Endothelial cell of umbilical vein (primary cell): ENCODE results near the gene WFIKKN1. TPM values are rescaled to one million over a fixed set of nuclear protein-coding genes. Genes with fewer than 3 reads are reported as not detected.

Source experiments
- BruUV-seq: library from RNA; stranded (reverse); fragments of 400-500 nt; replicated peaks from 2 replicates; lab custom pipeline; 2021; lab: Mats Ljungman, UMichigan
- CTCF ChIA-PET: fragments of 300-600, 350-600 bp; sonication (Branson Sonifier 250); formaldehyde crosslinking; loops from one replicate; lab custom pipeline; 2021; ENCODE audit warnings: antibody characterized with exemption, inconsistent platforms; lab: Charles Lee
- POLR2A ChIA-PET: fragments of 300-600, 350-600 bp; sonication (Branson Sonifier 250); formaldehyde crosslinking; loops from one replicate; lab custom pipeline; 2021; ENCODE audit warnings: antibody characterized with exemption, inconsistent platforms; lab: Charles Lee
- DNase-seq: peaks from one replicate; pipeline ENCODE4 v3.0.0-alpha.2; 2011; ENCODE audit warnings: low read depth, low spot score
- FAIRE-seq: peaks from 2 replicates; lab custom pipeline; 2011; peaks lifted over from hg19 to GRCh38; lab: Jason Lieb, UNC
- H2AFZ ChIP-seq: 2 replicates; pipeline ENCODE4 v1.6.0; 2012; ENCODE audit warnings: low read depth, low read length, control low read depth, inconsistent platforms
- H3K27ac ChIP-seq: 2 replicates; pipeline ENCODE4 v1.5.1; 2011; ENCODE audit warnings: low read depth, mild to moderate bottlenecking, control low read depth, low read length, moderate library complexity; ENCODE audit not compliant: insufficient read depth
- H3K27me3 ChIP-seq, 2 experiments: 2 replicates each; pipeline versions ENCODE4 v1.6.0 to v1.6.1; 2011; ENCODE audit warnings: low read length in 2 of 2, mixed read lengths in 1 of 2; ENCODE audit not compliant: control insufficient read depth in 2 of 2, insufficient read depth in 2 of 2
- H3K36me3 ChIP-seq, 2 experiments: 2 replicates in 1 of 2; 3 replicates in 1 of 2; pipeline ENCODE4 v1.5.1; 2011; ENCODE audit warnings: low read length in 2 of 2, mild to moderate bottlenecking in 1 of 2, moderate library complexity in 1 of 2; ENCODE audit not compliant: control insufficient read depth in 2 of 2, insufficient read depth in 2 of 2; ENCODE audit errors: extremely low read depth in 1 of 2
- H3K4me1 ChIP-seq: 3 replicates; pipeline ENCODE4 v1.5.1; 2011; ENCODE audit warnings: mild to moderate bottlenecking, low read length; ENCODE audit not compliant: control insufficient read depth, insufficient read depth; ENCODE audit errors: extremely low read depth
- H3K4me2 ChIP-seq: 2 replicates; pipeline ENCODE4 v1.6.1; 2011; ENCODE audit warnings: low read length, control low read depth, mixed read lengths; ENCODE audit not compliant: insufficient read depth
- H3K4me3 ChIP-seq, 3 experiments: fragments of 200-600 bp in 1 of 3; sonication (generic), shearing (Covaris generic) in 1 of 3; replicated peaks in 1 of 3; 2 replicates each; pipeline ENCODE4 v1.5.1; 2011 to 2016; ENCODE audit warnings: control low read depth in 3 of 3, low read length in 3 of 3, mild to moderate bottlenecking in 2 of 3, inconsistent platforms in 1 of 3, low read depth in 1 of 3, moderate library complexity in 1 of 3; ENCODE audit not compliant: insufficient read depth in 1 of 3
- H3K79me2 ChIP-seq: 2 replicates; pipeline ENCODE4 v1.6.0; 2012; ENCODE audit warnings: low read length, inconsistent platforms; ENCODE audit not compliant: control insufficient read depth, insufficient read depth
- H3K9ac ChIP-seq: replicated peaks from 2 replicates; pipeline ENCODE3; 2011; ENCODE audit warnings: low read length, control low read depth; ENCODE audit not compliant: insufficient read depth; ENCODE audit errors: extremely low read depth
- H3K9me1 ChIP-seq: replicated peaks from 3 replicates; pipeline ENCODE4 v1.6.0; 2011; ENCODE audit warnings: mild to moderate bottlenecking, low read length; ENCODE audit not compliant: control insufficient read depth, insufficient read depth; ENCODE audit errors: extremely low read depth
- H3K9me3 ChIP-seq: replicated peaks from 2 replicates; pipeline ENCODE4 v1.5.1; 2012; ENCODE audit warnings: low read length, inconsistent platforms; ENCODE audit not compliant: control insufficient read depth, insufficient read depth
- H4K20me1 ChIP-seq: replicated peaks from 2 replicates; pipeline ENCODE3; 2011; ENCODE audit warnings: mild to moderate bottlenecking, low read length; ENCODE audit not compliant: control insufficient read depth, insufficient read depth; ENCODE audit errors: extremely low read depth
- CTCF ChIP-seq, 2 donors: IDR thresholded peaks; 1 replicate in 1 of 2; 2 replicates in 1 of 2; pipeline ENCODE4 v1.5.1; 2011; ENCODE audit warnings: low read length in 2 of 2, mild to moderate bottlenecking in 2 of 2, moderate library complexity in 2 of 2, control low read depth in 1 of 2, inconsistent platforms in 1 of 2, low read depth in 1 of 2; ENCODE audit not compliant: insufficient read depth in 1 of 2; ENCODE audit errors: extremely low read depth in 1 of 2
- EZH2 ChIP-seq: IDR thresholded peaks from 2 replicates; pipeline ENCODE4 v1.6.1; 2012; ENCODE audit warnings: borderline replicate concordance, low read depth, mild to moderate bottlenecking, moderate library complexity, low read length, inconsistent platforms; ENCODE audit not compliant: severe bottlenecking
- FOS ChIP-seq: IDR thresholded peaks from 2 replicates; pipeline ENCODE4 v1.6.1; 2011; ENCODE audit warnings: mild to moderate bottlenecking, low read length, moderate library complexity, borderline replicate concordance; ENCODE audit not compliant: insufficient read depth
- GATA2 ChIP-seq: IDR thresholded peaks from 2 replicates; pipeline ENCODE4 v1.7.0; 2011; ENCODE audit warnings: low read depth, mild to moderate bottlenecking, moderate library complexity, mixed read lengths, low read length; ENCODE audit not compliant: insufficient read length, insufficient read depth
- JUN ChIP-seq: IDR thresholded peaks from 2 replicates; pipeline ENCODE4 v1.6.1; 2011; ENCODE audit warnings: borderline replicate concordance, low read depth; ENCODE audit not compliant: insufficient read length, insufficient read depth
- POLR2A ChIP-seq: IDR thresholded peaks from 2 replicates; pipeline ENCODE4 v1.6.1; 2012; ENCODE audit warnings: low read depth, mild to moderate bottlenecking, control low read depth, low read length
- POLR2AphosphoS5 ChIP-seq: IDR thresholded peaks from 2 replicates; pipeline ENCODE4 v1.6.1; 2012; ENCODE audit warnings: low read depth, mild to moderate bottlenecking, control low read depth, low read length, moderate library complexity; ENCODE audit not compliant: insufficient read depth
- dilution Hi-C: fragments of 300-500 bp; cut with MboI; formaldehyde crosslinking; loops from one replicate; pipeline ENCODE4 v1.15.0; 2019; ENCODE audit warnings: low sequenced_read_pairs; ENCODE audit not compliant: extremely low pct_ligation_motif_present
- intact Hi-C: fragments of 100-400 bp; cut with micrococcal nuclease; formaldehyde crosslinking; loops from one replicate; pipeline ENCODE4 v1.10.0; 2022
- polyA plus RNA-seq, 4 experiments: library from polyadenylated mRNA; depleted of rRNA in 3 of 4; stranded (reverse) in 3 of 4; unstranded in 1 of 4; fragments of >200 nt; gene quantifications; 2 replicates each; pipeline versions ENCODE4 v1.2.1 to v1.2.3, GENCODE V29; 2011 to 2012; ENCODE audit warnings: missing spikeins in 1 of 4
- total RNA-seq: library from RNA; stranded (reverse); gene quantifications from 2 replicates; pipeline ENCODE4 v1.2.3, GENCODE V29; 2021

The WFIKKN1 gene
- total and polyA plus RNA-seq, 2 donors (not counting 3 experiments of a cell fraction or from before 2014, with no cell fraction given) = 0.06 to 0.40 TPM

GRCh38 chr16:590188-590814 lies 40.5 kb upstream of the WFIKKN1 start:
- FAIRE-seq = no peak
- no peaks in the 10 kb centered on the region for H3K9me3 ChIP-seq
- H3K27ac ChIP-seq = peak overlapping the region; percentile 51
- peak overlapping the region; percentile 53 for H3K4me2 ChIP-seq
- peak overlapping the region; percentile 78 for H2AFZ ChIP-seq
- no peaks in the 10 kb centered on the region for H3K27me3 ChIP-seq
- H3K9me1 ChIP-seq = no peaks in the 10 kb centered on the region
- H3K4me1 ChIP-seq = peaks cover 16% of the 10 kb centered on the region
- ChIA-PET CTCF (interaction anchor here (0.7 to 1.2 kb wide), 10 partner anchors 10 to 69 kb away, joined by 3 to 8 read pairs (median 3); partner anchors contain the start of gene METTL26), POLR2A (no interaction called here)
- dilution Hi-C loops = no loop called here
- peak; percentile 55 for DNase-seq
- H3K79me2 ChIP-seq = peaks cover 27% of the 10 kb centered on the region
- peak overlapping the region; percentile 64 for H3K9ac ChIP-seq
- BruUV-seq = no TSS peak
- intact Hi-C loops = no loop called here
- no peaks in the 10 kb centered on the region for H4K20me1 ChIP-seq
- TF ChIP-seq CTCF (IDR thresholded peaks at IDR 0.05; ENCODE audit: extremely low read depth in 1 of 2, insufficient read depth in 1 of 2, low read depth in 1 of 2, low read length in 2 of 2) (no peak), GATA2 (no peak), FOS (no peak), EZH2 (no peak), POLR2A (peak; percentile 43), POLR2AphosphoS5 (peak; percentile 52), JUN (no peak)
- H3K4me3 ChIP-seq = peak overlapping the region; percentile 20 to 79 (median 44)
- peaks cover 0 to 3% of the 10 kb centered on the region in 2 experiments for H3K36me3 ChIP-seq
